ENCODE results near the gene PTPRD. TPM values are rescaled to one million over a fixed set of nuclear protein-coding genes. Genes with fewer than 3 reads are reported as not detected.

Gene PTPRD
- total RNA-seq, 2 donors from 2014 or later = 19.6 to 101 TPM

DNA sequence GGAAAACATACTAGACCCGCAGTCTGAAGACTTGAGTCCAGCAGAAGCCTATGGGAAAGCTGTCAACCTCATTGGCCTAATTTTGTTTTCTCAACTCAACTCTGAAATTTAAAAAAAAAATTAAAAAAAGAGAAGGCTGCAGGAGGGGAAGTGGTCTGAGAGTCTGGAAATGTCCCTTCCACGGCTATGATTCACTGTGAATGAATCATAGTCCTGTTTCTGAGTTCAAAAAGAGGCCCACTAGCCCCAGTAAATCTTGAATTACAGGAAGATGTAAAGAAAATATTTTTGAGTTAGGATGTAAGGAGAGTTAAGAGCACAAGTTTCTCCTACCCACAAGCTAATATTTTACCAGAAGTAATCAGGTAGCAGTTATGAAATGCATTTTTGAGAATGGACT lies 2247.8 kb downstream of the PTPRD start:
- Histone ChIP-seq H3K4me1 (ENCODE audit: control insufficient read depth in 1 of 2, low read depth in 2 of 2) (peaks cover 8 to 20% of the 10 kb centered on the region in 2 donors), H3K27ac (no peak overlapping the region), H3K36me3 (no peaks in the 10 kb centered on the region), H3K27me3 (replicated peaks; ENCODE audit: insufficient read depth) (no peaks in the 10 kb centered on the region), H3K9me3 (no peaks in the 10 kb centered on the region), H3K4me3 (no peak overlapping the region)
- TF ChIP-seq, protein P1, sequence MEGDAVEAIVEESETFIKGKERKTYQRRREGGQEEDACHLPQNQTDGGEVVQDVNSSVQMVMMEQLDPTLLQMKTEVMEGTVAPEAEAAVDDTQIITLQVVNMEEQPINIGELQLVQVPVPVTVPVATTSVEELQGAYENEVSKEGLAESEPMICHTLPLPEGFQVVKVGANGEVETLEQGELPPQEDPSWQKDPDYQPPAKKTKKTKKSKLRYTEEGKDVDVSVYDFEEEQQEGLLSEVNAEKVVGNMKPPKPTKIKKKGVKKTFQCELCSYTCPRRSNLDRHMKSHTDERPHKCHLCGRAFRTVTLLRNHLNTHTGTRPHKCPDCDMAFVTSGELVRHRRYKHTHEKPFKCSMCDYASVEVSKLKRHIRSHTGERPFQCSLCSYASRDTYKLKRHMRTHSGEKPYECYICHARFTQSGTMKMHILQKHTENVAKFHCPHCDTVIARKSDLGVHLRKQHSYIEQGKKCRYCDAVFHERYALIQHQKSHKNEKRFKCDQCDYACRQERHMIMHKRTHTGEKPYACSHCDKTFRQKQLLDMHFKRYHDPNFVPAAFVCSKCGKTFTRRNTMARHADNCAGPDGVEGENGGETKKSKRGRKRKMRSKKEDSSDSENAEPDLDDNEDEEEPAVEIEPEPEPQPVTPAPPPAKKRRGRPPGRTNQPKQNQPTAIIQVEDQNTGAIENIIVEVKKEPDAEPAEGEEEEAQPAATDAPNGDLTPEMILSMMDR (IDR thresholded peaks at IDR 0.05) = no peak
- DNase-seq (ENCODE audit: low spot score) (no peak), ATAC-seq (ENCODE audit: insufficient number of reproducible peaks, low FRiP score, low read depth) (no peak)

DNA sequence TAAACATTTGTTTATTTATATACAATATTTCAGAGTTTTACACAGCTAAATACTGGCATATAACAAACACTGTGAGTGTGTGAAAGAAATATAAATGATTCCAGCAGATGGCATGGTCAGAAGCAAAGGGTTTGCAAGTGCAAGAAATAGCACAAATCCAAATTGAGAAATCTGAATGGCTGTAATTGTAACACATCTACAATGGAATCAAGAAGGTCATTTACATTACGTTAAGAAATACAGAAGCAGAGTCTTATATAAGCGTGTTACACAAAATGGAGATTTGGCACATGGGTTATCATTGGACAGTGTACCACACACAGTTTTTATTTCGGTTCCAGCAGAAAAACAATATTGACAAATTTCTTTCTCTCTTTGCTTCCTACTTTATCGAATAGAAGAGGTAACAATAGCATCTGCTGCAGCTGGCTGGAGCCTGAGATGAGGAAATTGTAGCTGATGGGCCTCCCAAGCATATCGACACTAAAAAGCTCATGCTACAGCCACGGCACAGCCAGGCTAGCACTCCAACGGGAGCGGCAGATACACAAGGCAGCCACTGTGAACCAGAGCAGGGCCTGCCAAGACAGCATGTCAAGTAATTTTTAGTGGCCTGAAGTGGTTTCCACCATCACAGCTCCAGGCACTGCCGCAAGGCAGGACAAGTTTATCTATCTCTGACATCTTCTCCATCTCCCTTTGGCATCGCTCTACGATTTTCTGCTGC lies 2248.6 kb downstream of the PTPRD start:
- no peak for DNase-seq (ENCODE audit: low spot score)
- ATAC-seq (ENCODE audit: insufficient number of reproducible peaks, low FRiP score, low read depth) = no peak
- Histone ChIP-seq H3K36me3 (no peaks in the 10 kb centered on the region), H3K27me3 (replicated peaks; ENCODE audit: insufficient read depth) (no peaks in the 10 kb centered on the region), H3K27ac (no peak overlapping the region), H3K4me1 (ENCODE audit: control insufficient read depth in 1 of 2, low read depth in 2 of 2) (peaks cover 8 to 20% of the 10 kb centered on the region in 2 donors), H3K4me3 (no peak overlapping the region), H3K9me3 (no peaks in the 10 kb centered on the region)
- TF ChIP-seq, protein P1 (IDR thresholded peaks at IDR 0.05) = no peak

DNA sequence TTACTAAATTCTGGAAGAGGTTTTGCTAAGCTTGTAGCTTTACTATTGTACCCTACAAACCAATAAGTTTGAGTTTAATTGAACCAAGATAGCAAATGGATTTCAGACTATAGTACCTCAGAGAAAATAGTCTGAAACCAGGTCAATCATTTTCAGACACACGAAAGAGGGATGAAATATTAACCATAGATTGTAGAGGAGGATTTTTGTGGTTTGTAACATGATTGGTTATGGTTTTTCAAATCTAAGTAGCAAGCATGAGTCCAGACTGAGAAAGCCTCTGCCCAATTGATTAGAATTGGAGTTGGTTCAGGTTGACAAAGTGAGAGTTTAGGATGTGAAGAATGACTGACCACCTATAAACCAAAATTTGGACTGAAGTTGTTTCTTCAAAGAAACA lies 2250.6 kb downstream of the PTPRD start:
- TF ChIP-seq, protein P1 (IDR thresholded peaks at IDR 0.05) = no peak
- DNase-seq (ENCODE audit: low spot score) (no peak), ATAC-seq (ENCODE audit: insufficient number of reproducible peaks, low FRiP score, low read depth) (no peak)

DNA sequence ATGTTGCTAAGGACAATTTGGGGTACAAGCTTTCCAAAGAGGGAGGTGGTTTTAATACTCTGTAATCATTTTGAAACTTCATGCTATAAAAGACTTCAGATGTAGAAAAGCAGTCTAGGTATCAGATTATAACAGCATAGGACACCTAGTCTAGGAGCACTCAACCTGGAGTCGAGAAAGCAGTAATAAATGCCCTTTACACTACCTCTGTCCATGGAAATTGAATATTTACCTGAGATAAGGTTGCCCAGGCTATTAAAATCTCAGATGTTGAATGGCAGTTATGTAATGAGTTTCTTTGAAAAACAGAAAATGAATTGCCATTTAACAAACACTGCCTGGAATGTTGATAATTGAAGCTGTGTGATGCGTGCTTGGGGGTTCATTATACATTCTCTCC lies 2251.4 kb downstream of the PTPRD start:
- Histone ChIP-seq H3K27ac (no peak overlapping the region), H3K9me3 (no peaks in the 10 kb centered on the region), H3K4me3 (no peak overlapping the region), H3K36me3 (no peaks in the 10 kb centered on the region), H3K27me3 (replicated peaks; ENCODE audit: insufficient read depth) (no peaks in the 10 kb centered on the region), H3K4me1 (ENCODE audit: control insufficient read depth in 1 of 2, low read depth in 2 of 2) (peaks cover 8 to 15% of the 10 kb centered on the region in 2 donors)
- DNase-seq (ENCODE audit: low spot score) (no peak), ATAC-seq (ENCODE audit: insufficient number of reproducible peaks, low FRiP score, low read depth) (no peak)
- TF ChIP-seq, protein P1 (IDR thresholded peaks at IDR 0.05) = no peak

More for the DNA sequence above, 2250.6 kb downstream of the PTPRD start:
- Histone ChIP-seq H3K27me3 (replicated peaks; ENCODE audit: insufficient read depth) (no peaks in the 10 kb centered on the region), H3K36me3 (no peaks in the 10 kb centered on the region), H3K4me1 (ENCODE audit: control insufficient read depth in 1 of 2, low read depth in 2 of 2) (peaks cover 8 to 20% of the 10 kb centered on the region in 2 donors), H3K27ac (no peak overlapping the region), H3K4me3 (no peak overlapping the region), H3K9me3 (no peaks in the 10 kb centered on the region)

DNA sequence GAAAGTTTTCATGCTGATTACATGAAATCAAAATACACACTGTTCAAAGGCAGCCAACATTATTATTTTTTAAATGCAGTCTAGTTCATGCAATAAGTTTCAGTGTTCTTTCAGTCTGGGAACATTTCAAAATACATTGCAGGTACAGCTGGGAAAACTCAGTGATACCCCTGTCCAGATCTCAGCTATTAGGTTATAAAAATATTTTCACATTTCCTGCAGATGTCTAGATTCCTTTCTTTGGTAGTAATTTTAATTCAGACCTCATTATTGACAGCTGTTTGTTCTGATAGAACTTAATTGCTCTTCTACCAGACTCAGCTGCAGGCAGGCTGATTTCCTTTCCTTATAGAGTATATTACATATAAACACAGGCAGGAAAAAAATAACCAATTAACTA lies 2256.4 kb downstream of the PTPRD start:
- peaks cover 6 to 9% of the 10 kb centered on the region in 2 donors for H3K4me1 ChIP-seq (ENCODE audit: control insufficient read depth in 1 of 2, low read depth in 2 of 2)
- H3K27me3 ChIP-seq (replicated peaks; ENCODE audit: insufficient read depth) = no peaks in the 10 kb centered on the region
- H3K4me3 ChIP-seq = no peak overlapping the region
- DNase-seq (ENCODE audit: low spot score) (no peak), ATAC-seq (ENCODE audit: insufficient number of reproducible peaks, low FRiP score, low read depth) (no peak)
- no peaks in the 10 kb centered on the region for H3K9me3 ChIP-seq
- H3K36me3 ChIP-seq = no peaks in the 10 kb centered on the region
- TF ChIP-seq, protein P1 (IDR thresholded peaks at IDR 0.05) = no peak
- no peak overlapping the region for H3K27ac ChIP-seq
